Measurements from ENCODE around the gene FLNB. TPM values are rescaled to one million over a fixed set of nuclear protein-coding genes. Genes with fewer than 3 reads are reported as not detected.

FLNB gene
- total RNA-seq, 1 donor from 2014 or later: 32.0 TPM

- no peaks in the 10 kb centered on the region for H3K9me3 ChIP-seq (ENCODE audit: low read depth)
- peaks cover 29% of the 10 kb centered on the region for H3K36me3 Mint-ChIP-seq
- no peak for TF ChIP-seq CTCF (IDR thresholded peaks at IDR 0.05)
- TF ChIP-seq EZH2 (IDR thresholded peaks at IDR 0.05): no peak
- no peak for TF ChIP-seq EZH2phosphoT487 (IDR thresholded peaks at IDR 0.05)
- H2AFZ ChIP-seq (replicated peaks): no peak overlapping the region
- no peak overlapping the region for H3K4me3 ChIP-seq
- H3K4me1 ChIP-seq: no peaks in the 10 kb centered on the region
- no peaks in the 10 kb centered on the region for H3K9me3 Mint-ChIP-seq
- H3K36me3 ChIP-seq: no peaks in the 10 kb centered on the region
- H3K4me2 ChIP-seq: no peak overlapping the region
- no peak overlapping the region for H3K4me3 Mint-ChIP-seq
- no peak for DNase-seq (ENCODE audit: low spot score)
- no peaks in the 10 kb centered on the region for H3K27me3 ChIP-seq
- no peaks in the 10 kb centered on the region for H3K79me2 ChIP-seq (ENCODE audit: low read depth)
- H3K9ac ChIP-seq: no peak overlapping the region
- H3K27ac Mint-ChIP-seq: peak overlapping the region; percentile 33
- no peak overlapping the region for H3K27ac ChIP-seq
- H3F3A ChIP-seq (ENCODE audit: low read depth): no peaks in the 10 kb centered on the region
- no peaks in the 10 kb centered on the region for H3K4me1 Mint-ChIP-seq
- H3K27me3 Mint-ChIP-seq (ENCODE audit: insufficient read depth, low read depth): peaks cover 4% of the 10 kb centered on the region
- H4K20me1 ChIP-seq (ENCODE audit: low read depth): no peaks in the 10 kb centered on the region
Measured at GRCh38 chr3:58104151-58104550, 95.9 kb downstream of the FLNB start.

- no peaks in the 10 kb centered on the region for H3F3A ChIP-seq (ENCODE audit: low read depth)
- no peaks in the 10 kb centered on the region for H3K4me1 ChIP-seq
- H3K36me3 Mint-ChIP-seq: peaks cover 35% of the 10 kb centered on the region
- H3K27me3 Mint-ChIP-seq (ENCODE audit: insufficient read depth, low read depth): peaks cover 4% of the 10 kb centered on the region
- no peaks in the 10 kb centered on the region for H3K27me3 ChIP-seq
- no peaks in the 10 kb centered on the region for H3K9me3 Mint-ChIP-seq
- DNase-seq (ENCODE audit: low spot score): no peak
- H3K79me2 ChIP-seq (ENCODE audit: low read depth): no peaks in the 10 kb centered on the region
- H2AFZ ChIP-seq (replicated peaks): no peak overlapping the region
- H4K20me1 ChIP-seq (ENCODE audit: low read depth): no peaks in the 10 kb centered on the region
- H3K4me3 Mint-ChIP-seq: no peak overlapping the region
- H3K4me3 ChIP-seq: no peak overlapping the region
- H3K27ac Mint-ChIP-seq: no peak overlapping the region
- no peak overlapping the region for H3K9ac ChIP-seq
- TF ChIP-seq EZH2phosphoT487 (IDR thresholded peaks at IDR 0.05): no peak
- no peak for TF ChIP-seq EZH2 (IDR thresholded peaks at IDR 0.05)
- TF ChIP-seq CTCF (IDR thresholded peaks at IDR 0.05): no peak
- no peaks in the 10 kb centered on the region for H3K4me1 Mint-ChIP-seq
- no peak overlapping the region for H3K27ac ChIP-seq
- no peaks in the 10 kb centered on the region for H3K9me3 ChIP-seq (ENCODE audit: low read depth)
- no peaks in the 10 kb centered on the region for H3K36me3 ChIP-seq
- no peak overlapping the region for H3K4me2 ChIP-seq
Measured at GRCh38 chr3:58104712-58105111, 96.5 kb downstream of the FLNB start.

GRCh38 chr3:58105196-58105595 is 97.0 kb downstream of the FLNB start:
- Mint-ChIP-seq H3K36me3 (peaks cover 39% of the 10 kb centered on the region), H3K27ac (no peak overlapping the region), H3K9me3 (no peaks in the 10 kb centered on the region), H3K4me3 (no peak overlapping the region), H3K27me3 (ENCODE audit: insufficient read depth, low read depth) (peaks cover 4% of the 10 kb centered on the region), H3K4me1 (no peaks in the 10 kb centered on the region)
- no peaks in the 10 kb centered on the region for H3K27me3 ChIP-seq
- no peak overlapping the region for H2AFZ ChIP-seq (replicated peaks)
- H3K9me3 ChIP-seq (ENCODE audit: low read depth): no peaks in the 10 kb centered on the region
- H3K9ac ChIP-seq: no peak overlapping the region
- H4K20me1 ChIP-seq (ENCODE audit: low read depth): no peaks in the 10 kb centered on the region
- no peaks in the 10 kb centered on the region for H3F3A ChIP-seq (ENCODE audit: low read depth)
- H3K4me2 ChIP-seq: no peak overlapping the region
- no peak for DNase-seq (ENCODE audit: low spot score)
- no peaks in the 10 kb centered on the region for H3K79me2 ChIP-seq (ENCODE audit: low read depth)
- H3K4me3 ChIP-seq: no peak overlapping the region
- H3K36me3 ChIP-seq: no peaks in the 10 kb centered on the region
- H3K4me1 ChIP-seq: no peaks in the 10 kb centered on the region
- H3K27ac ChIP-seq: no peak overlapping the region
- TF ChIP-seq EZH2phosphoT487 (IDR thresholded peaks at IDR 0.05) (no peak), EZH2 (IDR thresholded peaks at IDR 0.05) (no peak), CTCF (IDR thresholded peaks at IDR 0.05) (no peak)
